Endothelial cell of umbilical vein (primary cell): Measurements from ENCODE around the gene SEMA4B.

ENCODE experiments used
- CTCF ChIP-seq, 2 donors: IDR thresholded peaks; 1 replicate in 1 of 2; 2 replicates in 1 of 2; pipeline ENCODE4 v1.5.1; 2011; ENCODE audit warnings: low read length in 2 of 2, mild to moderate bottlenecking in 2 of 2, moderate library complexity in 2 of 2, control low read depth in 1 of 2, inconsistent platforms in 1 of 2, low read depth in 1 of 2; ENCODE audit not compliant: insufficient read depth in 1 of 2; ENCODE audit errors: extremely low read depth in 1 of 2
- EZH2 ChIP-seq: IDR thresholded peaks from 2 replicates; pipeline ENCODE4 v1.6.1; 2012; ENCODE audit warnings: borderline replicate concordance, low read depth, mild to moderate bottlenecking, moderate library complexity, low read length, inconsistent platforms; ENCODE audit not compliant: severe bottlenecking
- FOS ChIP-seq: IDR thresholded peaks from 2 replicates; pipeline ENCODE4 v1.6.1; 2011; ENCODE audit warnings: mild to moderate bottlenecking, low read length, moderate library complexity, borderline replicate concordance; ENCODE audit not compliant: insufficient read depth
- MAX ChIP-seq: IDR thresholded peaks from 2 replicates; pipeline ENCODE4 v1.6.1; 2011; ENCODE audit not compliant: insufficient read depth, insufficient read length
- MYC ChIP-seq: IDR thresholded peaks from one replicate; pipeline ENCODE4 v1.6.1; 2011; ENCODE audit warnings: mild to moderate bottlenecking, low read depth, low read length
- POLR2A ChIP-seq: IDR thresholded peaks from 2 replicates; pipeline ENCODE4 v1.6.1; 2012; ENCODE audit warnings: low read depth, mild to moderate bottlenecking, control low read depth, low read length
- POLR2AphosphoS5 ChIP-seq: IDR thresholded peaks from 2 replicates; pipeline ENCODE4 v1.6.1; 2012; ENCODE audit warnings: low read depth, mild to moderate bottlenecking, control low read depth, low read length, moderate library complexity; ENCODE audit not compliant: insufficient read depth

GRCh38 chr15:90188914-90189748 is 12.0 kb upstream of the SEMA4B start:
- TF ChIP-seq POLR2A (no peak), CTCF (IDR thresholded peaks at IDR 0.05; ENCODE audit: extremely low read depth in 1 of 2, insufficient read depth in 1 of 2, low read depth in 1 of 2, low read length in 2 of 2) (no peak), MYC (no peak), EZH2 (no peak), FOS (no peak), POLR2AphosphoS5 (no peak), MAX (no peak)
